Suprapubic skin (tissue), 4 donors: ENCODE results near the gene CPTP.

Experiments used
- CTCF ChIP-seq, 2 donors: fragments of 200-600 bp in 1 of 2; fragments of 450-650 bp in 1 of 2; sonication (generic) in 1 of 2; IDR thresholded peaks; one replicate each; pipeline ENCODE4 v1.5.1; 2016 to 2019; ENCODE audit warnings: antibody characterized with exemption in 2 of 2, mild to moderate bottlenecking in 1 of 2, moderate library complexity in 1 of 2
- EP300 ChIP-seq: sonication (generic); formaldehyde crosslinking; IDR thresholded peaks from one replicate; pipeline ENCODE4 v1.6.1; 2017; ENCODE audit warnings: antibody characterized with exemption
- POLR2A ChIP-seq, 2 donors: fragments of 450-650 bp; IDR thresholded peaks; one replicate each; pipeline ENCODE4 v1.6.1; 2017; ENCODE audit warnings: antibody characterized with exemption in 2 of 2, mild to moderate bottlenecking in 2 of 2, moderate library complexity in 2 of 2
- POLR2AphosphoS5 ChIP-seq, 3 donors: sonication (generic); formaldehyde crosslinking; IDR thresholded peaks; one replicate each; pipeline ENCODE4 v1.6.1; 2017; ENCODE audit warnings: antibody characterized with exemption in 3 of 3

- no peak for TF ChIP-seq CTCF (IDR thresholded peaks at IDR 0.05)
- TF ChIP-seq POLR2AphosphoS5 (IDR thresholded peaks at IDR 0.05) = no peak
- no peak for TF ChIP-seq POLR2A (IDR thresholded peaks at IDR 0.05)
- TF ChIP-seq EP300 = no peak
These were observed 53.1 kb downstream of the CPTP start for GRCh38 chr1:1377540-1378205.
